ENCODE data around the gene AKAP9.

Gene AKAP9

DNA sequence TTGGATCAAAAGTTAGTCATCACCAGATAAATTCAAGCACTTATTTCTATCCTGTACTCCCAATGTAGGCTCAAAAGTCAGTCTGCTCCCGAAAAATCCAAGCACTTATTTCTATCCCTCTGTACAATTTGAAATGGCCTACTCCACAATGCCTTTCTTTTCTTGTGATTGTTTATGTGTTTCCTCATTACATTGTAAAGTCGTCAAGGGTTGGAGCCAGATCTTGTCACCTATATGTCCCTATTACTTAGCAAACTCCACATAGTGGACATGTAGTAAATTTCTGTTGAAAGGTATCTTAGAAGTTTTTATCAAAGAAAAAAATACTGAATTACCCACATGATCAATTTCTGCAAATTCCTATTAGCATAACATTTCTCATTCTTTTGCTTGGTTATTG, 111.5 kb downstream of the AKAP9 start:
- TF ChIP-seq, protein P1, sequence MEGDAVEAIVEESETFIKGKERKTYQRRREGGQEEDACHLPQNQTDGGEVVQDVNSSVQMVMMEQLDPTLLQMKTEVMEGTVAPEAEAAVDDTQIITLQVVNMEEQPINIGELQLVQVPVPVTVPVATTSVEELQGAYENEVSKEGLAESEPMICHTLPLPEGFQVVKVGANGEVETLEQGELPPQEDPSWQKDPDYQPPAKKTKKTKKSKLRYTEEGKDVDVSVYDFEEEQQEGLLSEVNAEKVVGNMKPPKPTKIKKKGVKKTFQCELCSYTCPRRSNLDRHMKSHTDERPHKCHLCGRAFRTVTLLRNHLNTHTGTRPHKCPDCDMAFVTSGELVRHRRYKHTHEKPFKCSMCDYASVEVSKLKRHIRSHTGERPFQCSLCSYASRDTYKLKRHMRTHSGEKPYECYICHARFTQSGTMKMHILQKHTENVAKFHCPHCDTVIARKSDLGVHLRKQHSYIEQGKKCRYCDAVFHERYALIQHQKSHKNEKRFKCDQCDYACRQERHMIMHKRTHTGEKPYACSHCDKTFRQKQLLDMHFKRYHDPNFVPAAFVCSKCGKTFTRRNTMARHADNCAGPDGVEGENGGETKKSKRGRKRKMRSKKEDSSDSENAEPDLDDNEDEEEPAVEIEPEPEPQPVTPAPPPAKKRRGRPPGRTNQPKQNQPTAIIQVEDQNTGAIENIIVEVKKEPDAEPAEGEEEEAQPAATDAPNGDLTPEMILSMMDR (IDR thresholded peaks at IDR 0.05; ENCODE audit: control insufficient read depth, insufficient read depth, low read depth, low read length, missing control alignments), result no peak
- no peak for DNase-seq (ENCODE audit: low read depth)
- H3K4me3 ChIP-seq (ENCODE audit: control insufficient read depth, low read depth, low read length), result no peak overlapping the region

DNA sequence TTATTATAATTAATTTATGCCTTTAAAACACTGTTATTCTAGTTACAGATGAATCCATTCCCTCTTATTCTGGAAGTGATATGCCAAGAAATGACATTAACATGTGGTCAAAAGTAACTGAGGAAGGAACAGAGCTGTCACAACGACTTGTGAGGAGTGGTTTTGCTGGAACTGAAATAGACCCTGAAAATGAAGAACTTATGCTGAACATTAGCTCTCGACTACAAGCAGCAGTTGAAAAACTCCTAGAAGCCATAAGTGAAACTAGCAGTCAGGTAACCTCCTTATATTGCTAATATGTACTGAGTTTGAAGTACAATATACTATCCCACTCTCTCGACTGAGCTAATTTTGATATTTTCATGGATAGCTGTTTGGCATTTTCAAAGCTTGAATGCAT, 112.0 kb downstream of the AKAP9 start:
- TF ChIP-seq, protein P1 (IDR thresholded peaks at IDR 0.05; ENCODE audit: control insufficient read depth, insufficient read depth, low read depth, low read length, missing control alignments), result no peak
- no peak for DNase-seq (ENCODE audit: low read depth)
- H3K4me3 ChIP-seq (ENCODE audit: control insufficient read depth, low read depth, low read length), result no peak overlapping the region

DNA sequence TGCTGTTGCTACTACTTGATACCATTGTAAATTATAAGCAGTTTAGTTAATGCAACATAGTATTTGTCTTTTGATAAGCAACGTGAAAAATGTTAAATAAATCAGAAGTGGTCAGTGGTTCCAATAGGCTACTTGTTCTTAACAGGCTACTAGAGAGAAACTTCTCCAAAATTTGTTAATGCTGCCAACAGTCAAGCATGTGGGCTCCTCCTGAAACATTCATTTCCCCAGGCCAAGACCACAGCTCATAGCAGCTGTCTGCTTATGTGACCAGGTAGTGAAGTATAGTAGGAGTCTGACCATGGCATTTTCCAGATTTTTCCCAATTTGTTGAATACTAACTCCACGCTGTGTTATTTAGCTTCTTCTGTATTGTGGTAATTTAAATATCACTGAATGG, 112.7 kb downstream of the AKAP9 start:
- no peak for DNase-seq (ENCODE audit: low read depth)
- no peak overlapping the region for H3K4me3 ChIP-seq (ENCODE audit: control insufficient read depth, low read depth, low read length)
- TF ChIP-seq, protein P1 (IDR thresholded peaks at IDR 0.05; ENCODE audit: control insufficient read depth, insufficient read depth, low read depth, low read length, missing control alignments), result no peak

DNA sequence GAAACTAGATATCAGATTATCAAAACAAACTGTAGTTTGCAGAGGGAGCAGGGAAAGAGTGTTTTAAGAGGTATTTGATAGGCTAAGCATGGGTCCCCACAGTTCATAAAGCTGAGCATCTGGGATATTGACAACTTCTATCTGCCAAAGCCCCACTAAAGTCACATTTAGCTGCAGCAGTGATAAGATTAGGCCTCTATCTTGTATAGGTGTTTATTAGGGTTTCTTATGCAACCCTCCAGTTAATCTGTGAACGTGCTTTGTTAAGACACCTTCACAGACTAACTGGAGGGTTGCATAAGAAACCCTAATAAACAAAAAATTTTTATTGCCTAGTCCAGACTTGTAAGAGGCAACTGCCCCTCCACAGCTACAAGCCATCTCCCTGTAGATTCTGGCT, 115.6 kb downstream of the AKAP9 start:
- DNase-seq (ENCODE audit: low read depth), result no peak
- no peak overlapping the region for H3K4me3 ChIP-seq (ENCODE audit: control insufficient read depth, low read depth, low read length)
- TF ChIP-seq, protein P1 (IDR thresholded peaks at IDR 0.05; ENCODE audit: control insufficient read depth, insufficient read depth, low read depth, low read length, missing control alignments), result no peak

DNA sequence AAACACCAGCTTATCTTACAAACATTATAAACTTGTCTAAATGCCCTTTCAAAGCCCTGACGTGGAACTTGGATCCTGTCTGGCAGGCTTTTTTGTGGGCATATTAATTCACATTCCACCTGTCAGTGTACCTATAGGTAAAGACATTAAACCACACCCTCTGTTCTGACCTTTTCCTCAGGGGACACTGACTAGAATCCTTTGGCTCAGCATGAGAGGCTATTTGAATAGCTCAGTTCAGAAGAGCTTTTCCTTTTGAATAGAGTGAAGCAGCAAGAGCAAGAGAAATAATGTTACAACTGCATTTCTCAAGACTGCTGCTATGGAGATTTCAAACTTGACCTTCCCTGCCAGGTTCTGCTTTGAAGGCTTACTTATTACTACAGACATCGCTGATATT, 116.7 kb downstream of the AKAP9 start:
- no peak overlapping the region for H3K4me3 ChIP-seq (ENCODE audit: control insufficient read depth, low read depth, low read length)
- DNase-seq (ENCODE audit: low read depth), result no peak
- TF ChIP-seq, protein P1 (IDR thresholded peaks at IDR 0.05; ENCODE audit: control insufficient read depth, insufficient read depth, low read depth, low read length, missing control alignments), result no peak

DNA sequence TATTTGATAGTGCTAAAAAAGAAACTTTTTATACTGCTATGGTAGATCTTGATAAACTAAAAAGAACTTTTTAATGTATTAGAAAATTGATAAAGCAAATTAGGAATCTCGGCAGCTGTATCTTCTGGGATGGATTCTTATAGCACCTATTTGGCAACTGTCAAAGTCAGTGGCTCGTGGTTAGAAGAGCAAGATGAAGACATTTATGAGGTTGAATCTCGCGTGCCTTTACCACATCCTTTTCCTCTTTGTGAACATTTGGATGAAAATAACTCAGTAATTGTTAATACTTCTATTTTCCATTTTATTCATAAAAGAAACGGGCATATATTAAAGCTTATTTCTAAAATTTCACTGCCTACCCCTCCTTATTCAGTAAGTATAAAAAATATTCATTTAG, 117.4 kb downstream of the AKAP9 start:
- TF ChIP-seq, protein P1 (IDR thresholded peaks at IDR 0.05; ENCODE audit: control insufficient read depth, insufficient read depth, low read depth, low read length, missing control alignments), result no peak
- no peak for DNase-seq (ENCODE audit: low read depth)
- H3K4me3 ChIP-seq (ENCODE audit: control insufficient read depth, low read depth, low read length), result no peak overlapping the region

DNA sequence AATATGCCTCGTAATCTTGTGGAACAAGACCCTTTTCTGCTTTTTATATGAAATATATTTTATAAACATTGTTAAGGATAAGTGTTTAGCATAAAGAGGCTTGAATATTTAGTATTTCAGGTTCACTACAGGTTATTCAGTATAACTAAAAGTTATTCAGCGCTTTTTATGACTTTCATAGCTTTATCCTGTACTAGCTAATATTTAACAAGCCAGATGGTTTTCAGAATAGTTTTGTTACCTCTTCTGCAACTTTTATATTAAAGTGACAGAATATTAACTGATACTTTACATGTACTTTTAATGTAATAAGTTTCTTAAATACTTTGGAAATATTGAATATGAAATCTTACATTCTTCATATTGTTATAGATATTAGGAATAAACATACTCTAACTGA, 118.2 kb downstream of the AKAP9 start:
- TF ChIP-seq, protein P1 (IDR thresholded peaks at IDR 0.05; ENCODE audit: control insufficient read depth, insufficient read depth, low read depth, low read length, missing control alignments), result no peak
- no peak for DNase-seq (ENCODE audit: low read depth)
- H3K4me3 ChIP-seq (ENCODE audit: control insufficient read depth, low read depth, low read length), result no peak overlapping the region

Data from AG09309 (cell line).